LNCaP clone FGC (cell line): ENCODE data around the gene ATP12A.

ENCODE experiments used
- DNase-seq: peaks from one replicate; pipeline ENCODE4 v3.0.0-alpha.2; 2011; ENCODE audit warnings: low read depth
- H3K4me3 ChIP-seq: 2 replicates; pipeline ENCODE4 v1.5.1; 2011; ENCODE audit warnings: mild to moderate bottlenecking, low read depth, low read length, control low read depth
- TF ChIP-seq, protein P1 (sequence below): IDR thresholded peaks from 2 replicates; pipeline ENCODE4 v1.5.1; 2012; ENCODE audit warnings: mild to moderate bottlenecking; ENCODE audit not compliant: control insufficient read depth, insufficient read depth; ENCODE audit errors: extremely low read depth

ATP12A gene

DNA sequence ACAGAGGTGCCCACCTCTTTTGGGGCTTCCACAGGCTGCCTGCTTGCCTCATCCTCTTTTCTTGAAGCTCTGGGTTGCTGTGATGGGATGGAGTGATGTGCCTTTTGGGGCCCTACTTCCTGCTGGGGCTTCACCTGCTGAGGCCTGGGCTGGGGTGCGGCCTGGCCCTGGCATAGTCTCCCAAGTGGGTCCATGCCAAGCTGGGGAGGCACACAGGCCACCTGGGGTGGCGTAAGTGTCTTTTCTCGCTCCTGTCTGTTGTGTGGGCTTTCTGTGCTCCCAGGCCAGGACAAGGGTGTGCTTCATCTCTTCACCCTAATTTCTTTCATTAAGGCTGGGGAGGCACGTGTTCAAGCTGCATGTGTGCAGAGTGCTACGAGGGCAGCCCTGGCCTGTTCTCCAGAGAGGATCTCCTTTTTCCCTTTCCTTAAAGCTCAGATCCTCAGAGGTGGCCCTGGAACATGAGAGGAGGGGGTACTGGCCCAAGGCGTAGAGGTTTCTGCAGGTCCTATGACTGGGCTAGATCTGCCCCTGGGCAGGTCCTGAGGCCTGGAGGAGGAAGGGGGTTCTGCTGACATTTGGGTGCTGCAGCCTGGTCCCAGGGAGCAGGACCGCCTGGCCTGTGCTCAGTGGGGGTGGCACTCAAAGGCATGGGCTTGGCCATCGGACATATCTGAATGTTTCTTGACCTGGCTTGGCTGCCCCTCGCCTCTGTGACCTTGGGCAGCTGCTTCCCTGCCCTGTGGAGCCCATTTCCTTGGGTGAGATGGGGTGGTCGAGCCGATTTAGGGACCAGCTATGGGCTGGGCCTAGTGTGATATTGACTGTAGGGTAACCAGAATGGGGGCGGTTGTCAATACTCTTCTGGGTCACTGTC, 60.0 kb downstream of the ATP12A start:
- no peak for DNase-seq
- H3K4me3 ChIP-seq, result no peak overlapping the region
- TF ChIP-seq, protein P1, sequence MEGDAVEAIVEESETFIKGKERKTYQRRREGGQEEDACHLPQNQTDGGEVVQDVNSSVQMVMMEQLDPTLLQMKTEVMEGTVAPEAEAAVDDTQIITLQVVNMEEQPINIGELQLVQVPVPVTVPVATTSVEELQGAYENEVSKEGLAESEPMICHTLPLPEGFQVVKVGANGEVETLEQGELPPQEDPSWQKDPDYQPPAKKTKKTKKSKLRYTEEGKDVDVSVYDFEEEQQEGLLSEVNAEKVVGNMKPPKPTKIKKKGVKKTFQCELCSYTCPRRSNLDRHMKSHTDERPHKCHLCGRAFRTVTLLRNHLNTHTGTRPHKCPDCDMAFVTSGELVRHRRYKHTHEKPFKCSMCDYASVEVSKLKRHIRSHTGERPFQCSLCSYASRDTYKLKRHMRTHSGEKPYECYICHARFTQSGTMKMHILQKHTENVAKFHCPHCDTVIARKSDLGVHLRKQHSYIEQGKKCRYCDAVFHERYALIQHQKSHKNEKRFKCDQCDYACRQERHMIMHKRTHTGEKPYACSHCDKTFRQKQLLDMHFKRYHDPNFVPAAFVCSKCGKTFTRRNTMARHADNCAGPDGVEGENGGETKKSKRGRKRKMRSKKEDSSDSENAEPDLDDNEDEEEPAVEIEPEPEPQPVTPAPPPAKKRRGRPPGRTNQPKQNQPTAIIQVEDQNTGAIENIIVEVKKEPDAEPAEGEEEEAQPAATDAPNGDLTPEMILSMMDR, result no peak

DNA sequence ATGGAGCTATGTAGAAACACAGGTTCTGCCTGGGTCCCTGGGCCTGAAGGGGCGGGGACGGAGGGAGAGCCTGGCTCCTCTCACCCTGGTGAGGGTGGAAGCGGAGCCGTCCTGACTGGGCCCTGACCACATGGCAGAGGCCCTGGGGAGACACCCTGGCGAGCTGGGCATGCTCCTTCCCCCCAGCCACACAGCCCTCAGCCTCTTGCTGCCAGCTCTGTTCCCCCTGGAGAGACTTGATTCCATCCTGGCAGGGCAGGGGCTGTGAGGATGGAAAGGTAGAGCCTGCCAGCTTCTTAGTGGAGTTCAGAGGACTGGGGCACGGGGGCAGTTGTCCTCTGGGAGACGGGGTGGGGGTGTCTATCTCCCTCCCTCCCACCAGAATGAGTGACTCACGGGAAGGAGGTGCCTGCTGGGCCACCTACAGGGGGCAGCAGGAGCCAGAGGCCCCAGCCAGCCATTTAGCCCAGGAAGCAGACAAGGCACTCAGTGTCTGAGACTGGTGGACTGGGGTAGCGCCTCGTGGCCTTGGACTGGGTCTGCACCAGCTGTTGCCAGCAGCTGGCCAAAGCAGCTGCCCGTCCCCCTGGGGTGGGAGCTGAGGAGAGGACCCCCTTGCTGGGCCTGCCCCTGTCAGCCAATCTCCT, 60.9 kb downstream of the ATP12A start:
- no peak overlapping the region for H3K4me3 ChIP-seq
- no peak for DNase-seq
- TF ChIP-seq, protein P1, result 0 out of 2 replicates have a peak, but pooled peaks have one; percentile 25

DNA sequence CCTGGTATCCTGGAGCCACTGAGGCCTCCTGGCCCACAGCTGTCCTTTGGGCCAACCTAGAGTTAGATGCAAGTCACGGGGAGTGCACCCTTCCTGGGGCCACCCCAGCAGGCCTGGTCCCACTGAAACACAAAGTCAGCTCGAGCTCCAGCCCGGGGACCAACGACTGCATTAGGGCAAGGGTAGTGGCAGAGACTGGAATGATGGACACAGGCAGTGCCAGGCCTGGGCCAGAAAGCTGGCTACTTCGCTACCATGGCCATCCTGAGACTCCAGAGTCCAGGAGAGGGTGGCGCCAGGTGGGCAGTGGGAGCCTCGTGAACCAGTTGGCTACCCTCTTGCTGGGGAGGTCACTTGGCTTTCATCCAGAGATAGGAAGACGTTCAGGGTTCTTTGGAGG, 61.6 kb downstream of the ATP12A start:
- TF ChIP-seq, protein P1, result no peak
- DNase-seq, result no peak
- H3K4me3 ChIP-seq, result no peak overlapping the region

DNA sequence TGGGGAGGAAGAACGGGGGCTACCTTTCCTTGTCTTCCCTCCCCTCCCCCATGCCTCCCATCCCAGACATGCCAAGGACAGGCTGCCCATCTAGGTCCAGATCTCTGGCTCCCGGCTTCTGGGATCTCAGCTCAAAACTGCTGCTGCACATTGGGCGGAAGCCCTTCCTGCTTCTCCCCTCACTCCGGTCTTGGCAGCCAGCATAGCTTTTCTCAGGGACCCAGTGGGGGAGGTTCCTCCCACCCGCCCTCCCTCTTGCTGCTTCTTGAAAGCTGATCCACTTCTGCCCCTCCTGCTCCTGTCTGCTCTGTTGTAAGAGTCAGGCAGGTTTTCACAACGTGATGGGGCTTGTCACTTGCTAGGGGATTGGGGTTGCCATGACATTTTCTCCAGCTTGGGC, 62.1 kb downstream of the ATP12A start:
- no peak overlapping the region for H3K4me3 ChIP-seq
- TF ChIP-seq, protein P1, result no peak
- no peak for DNase-seq

DNA sequence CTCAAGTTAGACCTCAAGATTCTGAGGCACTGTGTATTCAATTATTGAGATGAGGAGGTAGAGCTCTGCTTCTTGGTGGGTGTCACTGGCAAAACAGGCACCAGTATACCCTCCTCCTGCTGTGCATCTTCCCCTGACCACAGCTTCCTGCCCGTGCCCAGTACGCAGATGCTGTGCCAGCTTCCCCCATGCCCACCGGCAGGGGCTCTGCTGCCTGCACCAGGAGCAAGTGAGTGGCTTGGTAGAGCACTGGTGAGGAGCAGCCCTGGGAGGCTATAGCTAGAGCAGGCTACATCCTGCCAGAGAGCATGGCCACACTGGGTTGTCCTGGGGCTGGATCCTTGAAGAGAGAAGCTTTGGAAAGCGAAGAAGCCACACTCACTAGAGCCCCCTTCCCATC, 62.8 kb downstream of the ATP12A start:
- no peak overlapping the region for H3K4me3 ChIP-seq
- TF ChIP-seq, protein P1, result no peak
- no peak for DNase-seq

DNA sequence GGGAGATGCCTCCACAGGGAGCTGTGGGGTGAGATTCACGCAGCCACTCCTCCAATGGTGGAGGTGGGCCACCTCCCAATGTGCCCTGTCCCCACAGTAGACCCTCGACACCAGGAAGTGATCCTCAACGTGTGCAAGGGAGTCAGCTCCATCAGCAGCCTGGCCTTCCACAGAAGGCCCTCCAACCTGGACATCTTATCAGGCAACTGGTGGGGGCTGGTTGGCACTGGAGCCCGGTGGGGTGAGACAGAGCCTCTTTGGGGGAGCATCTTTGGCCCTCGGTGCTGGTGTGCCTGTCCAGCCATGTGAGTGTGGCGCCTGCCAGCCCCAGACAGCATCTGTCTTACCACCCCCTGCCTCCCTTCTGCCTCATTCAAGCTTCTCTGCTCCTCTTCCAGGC, 64.0 kb downstream of the ATP12A start:
- TF ChIP-seq, protein P1, result no peak
- DNase-seq, result no peak
- no peak overlapping the region for H3K4me3 ChIP-seq

DNA sequence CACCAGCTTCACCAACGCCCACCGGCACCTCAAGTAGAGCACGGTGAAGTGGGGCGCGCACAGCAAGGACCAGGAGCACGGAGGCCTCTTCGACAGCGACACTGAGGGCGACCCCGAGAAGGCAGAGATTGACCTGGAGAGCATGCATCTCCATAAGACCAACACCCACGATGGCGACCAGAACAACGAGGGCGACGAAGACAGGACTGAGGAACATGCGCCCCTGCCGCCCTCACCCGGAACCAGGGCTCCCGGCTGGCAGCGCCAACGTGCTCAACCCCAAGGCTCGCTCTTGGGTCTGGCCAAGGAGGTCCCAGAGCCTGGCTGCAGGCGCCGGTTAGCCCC, 65.3 kb downstream of the ATP12A start:
- TF ChIP-seq, protein P1, result no peak
- DNase-seq, result no peak
- H3K4me3 ChIP-seq, result no peak overlapping the region
